ENCODE data around the gene LRP1B.

LRP1B gene

GRCh38 chr2:142136571-142136970 lies 5.8 kb upstream of the LRP1B start:
- TF ChIP-seq JUND (IDR thresholded peaks at IDR 0.05; ENCODE audit: low read depth) = no peak
- in situ Hi-C loops (cut with HindIII; ENCODE audit: low pct_unique_long_range_greater_than_20kb, low sequenced_read_pairs) = no loop called here
- no peak for DNase-seq (ENCODE audit: low read depth in 1 of 2, low spot score in 1 of 2)

GRCh38 chr2:142134911-142135310 lies 4.1 kb upstream of the LRP1B start:
- no peak for TF ChIP-seq JUND (IDR thresholded peaks at IDR 0.05; ENCODE audit: low read depth)
- no peak for DNase-seq (ENCODE audit: low read depth in 1 of 2, low spot score in 1 of 2)
- in situ Hi-C loops (cut with HindIII; ENCODE audit: low pct_unique_long_range_greater_than_20kb, low sequenced_read_pairs) = no loop called here

GRCh38 chr2:142130111-142131009 lies 456 bp downstream of the LRP1B start:
- in situ Hi-C loops (cut with HindIII; ENCODE audit: low pct_unique_long_range_greater_than_20kb, low sequenced_read_pairs) = no loop called here
- no peak for TF ChIP-seq JUND (IDR thresholded peaks at IDR 0.05; ENCODE audit: low read depth)
- DNase-seq (ENCODE audit: low read depth in 1 of 2, low spot score in 1 of 2) = peak; percentile 23 to 85

GRCh38 chr2:142128105-142128504 lies 2.7 kb downstream of the LRP1B start:
- in situ Hi-C loops (cut with HindIII; ENCODE audit: low pct_unique_long_range_greater_than_20kb, low sequenced_read_pairs) = no loop called here
- no peak for TF ChIP-seq JUND (IDR thresholded peaks at IDR 0.05; ENCODE audit: low read depth)
- DNase-seq (ENCODE audit: low read depth in 1 of 2, low spot score in 1 of 2) = no peak

- no peak for TF ChIP-seq JUND (IDR thresholded peaks at IDR 0.05; ENCODE audit: low read depth)
- no peak for DNase-seq (ENCODE audit: low read depth in 1 of 2, low spot score in 1 of 2)
- in situ Hi-C loops (cut with HindIII; ENCODE audit: low pct_unique_long_range_greater_than_20kb, low sequenced_read_pairs) = no loop called here
Measured at GRCh38 chr2:142127248-142127647, 3.6 kb downstream of the LRP1B start.

GRCh38 chr2:142124706-142125105 lies 6.1 kb downstream of the LRP1B start:
- in situ Hi-C loops (cut with HindIII; ENCODE audit: low pct_unique_long_range_greater_than_20kb, low sequenced_read_pairs) = no loop called here
- no peak for TF ChIP-seq JUND (IDR thresholded peaks at IDR 0.05; ENCODE audit: low read depth)
- no peak for DNase-seq (ENCODE audit: low read depth in 1 of 2, low spot score in 1 of 2)

GRCh38 chr2:142119347-142119746 lies 11.5 kb downstream of the LRP1B start:
- in situ Hi-C loops (cut with HindIII; ENCODE audit: low pct_unique_long_range_greater_than_20kb, low sequenced_read_pairs) = no loop called here
- DNase-seq (ENCODE audit: low read depth in 1 of 2, low spot score in 1 of 2) = no peak
- no peak for TF ChIP-seq JUND (IDR thresholded peaks at IDR 0.05; ENCODE audit: low read depth)

- TF ChIP-seq JUND (IDR thresholded peaks at IDR 0.05; ENCODE audit: low read depth) = no peak
- in situ Hi-C loops (cut with HindIII; ENCODE audit: low pct_unique_long_range_greater_than_20kb, low sequenced_read_pairs) = no loop called here
- no peak for DNase-seq (ENCODE audit: low read depth in 1 of 2, low spot score in 1 of 2)
Measured at GRCh38 chr2:142112757-142113221, 18.0 kb downstream of the LRP1B start.

GRCh38 chr2:142104134-142104758 lies 26.6 kb downstream of the LRP1B start:
- DNase-seq (ENCODE audit: low read depth in 1 of 2, low spot score in 1 of 2) = peak in 1 of 2 experiments; percentile 12
- in situ Hi-C loops (cut with HindIII; ENCODE audit: low pct_unique_long_range_greater_than_20kb, low sequenced_read_pairs) = no loop called here
- TF ChIP-seq JUND (IDR thresholded peaks at IDR 0.05; ENCODE audit: low read depth) = no peak

- no peak for TF ChIP-seq JUND (IDR thresholded peaks at IDR 0.05; ENCODE audit: low read depth)
- in situ Hi-C loops (cut with HindIII; ENCODE audit: low pct_unique_long_range_greater_than_20kb, low sequenced_read_pairs) = no loop called here
- DNase-seq (ENCODE audit: low read depth in 1 of 2, low spot score in 1 of 2) = no peak
Measured at GRCh38 chr2:142100970-142101369, 29.8 kb downstream of the LRP1B start.

GRCh38 chr2:142100139-142100873 lies 30.5 kb downstream of the LRP1B start:
- DNase-seq (ENCODE audit: low read depth in 1 of 2, low spot score in 1 of 2) = no peak
- no peak for TF ChIP-seq JUND (IDR thresholded peaks at IDR 0.05; ENCODE audit: low read depth)
- in situ Hi-C loops (cut with HindIII; ENCODE audit: low pct_unique_long_range_greater_than_20kb, low sequenced_read_pairs) = no loop called here

GRCh38 chr2:142097711-142098110 lies 33.1 kb downstream of the LRP1B start:
- no peak for TF ChIP-seq JUND (IDR thresholded peaks at IDR 0.05; ENCODE audit: low read depth)
- in situ Hi-C loops (cut with HindIII; ENCODE audit: low pct_unique_long_range_greater_than_20kb, low sequenced_read_pairs) = no loop called here
- no peak for DNase-seq (ENCODE audit: low read depth in 1 of 2, low spot score in 1 of 2)

GRCh38 chr2:142095647-142096046 lies 35.2 kb downstream of the LRP1B start:
- no peak for TF ChIP-seq JUND (IDR thresholded peaks at IDR 0.05; ENCODE audit: low read depth)
- in situ Hi-C loops (cut with HindIII; ENCODE audit: low pct_unique_long_range_greater_than_20kb, low sequenced_read_pairs) = no loop called here
- no peak for DNase-seq (ENCODE audit: low read depth in 1 of 2, low spot score in 1 of 2)

All from T47D (cell line).